ENCODE data around the gene BGN. TPM values are rescaled to one million over a fixed set of nuclear protein-coding genes. Genes with fewer than 3 reads are reported as not detected.

The BGN gene
- total and polyA plus RNA-seq, 10 of the 15 experiments (the other 5 are each of a cell fraction or from before 2014, with no cell fraction given), result 0.06 to 0.18 (median 0.12) TPM; not detected in 7

DNA sequence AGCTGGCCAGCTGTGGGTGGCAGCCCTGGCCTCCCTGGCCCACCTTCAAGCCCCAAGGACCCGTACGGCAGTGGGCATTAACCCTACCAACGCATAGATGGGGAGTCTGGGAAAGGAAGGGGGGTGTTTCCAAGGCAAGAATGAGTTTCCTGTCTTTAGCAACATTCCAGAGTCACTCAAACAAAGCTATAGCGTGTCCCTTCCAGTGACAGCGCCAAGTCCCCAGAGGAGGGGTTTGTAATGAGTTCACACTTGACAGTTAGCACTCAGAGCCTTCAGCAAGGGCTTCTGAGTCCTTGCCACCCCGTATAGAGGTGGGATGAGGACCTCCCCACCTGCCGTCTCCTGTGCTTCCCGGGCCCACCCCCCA lies 1.8 kb downstream of the BGN start:
- Histone ChIP-seq H3K27me3 (replicated peaks in 1 of 2; ENCODE audit: control insufficient read depth in 2 of 2, insufficient read depth in 2 of 2, low read length in 1 of 2) (no peaks in the 10 kb centered on the region), H3K27ac (ENCODE audit: control insufficient read depth, insufficient read depth) (no peak overlapping the region), H3K36me3 (ENCODE audit: control insufficient read depth in 2 of 2, insufficient read depth in 2 of 2, low read length in 1 of 2) (no peaks in the 10 kb centered on the region), H4K20me1 (ENCODE audit: control insufficient read depth, insufficient read depth) (no peaks in the 10 kb centered on the region), H3K9ac (ENCODE audit: control insufficient read depth, insufficient read depth, low read length) (no peak overlapping the region), H3K9me3 (replicated peaks; ENCODE audit: control insufficient read depth, insufficient read depth, low read length) (no peaks in the 10 kb centered on the region; the same call in 2 of the 3 replicates), H3K4me1 (ENCODE audit: control insufficient read depth, insufficient read depth, low read length) (no peaks in the 10 kb centered on the region), H2AFZ (ENCODE audit: control insufficient read depth, low read depth, low read length) (no peak overlapping the region), H3K4me3 (no peak overlapping the region), H3K4me2 (ENCODE audit: control insufficient read depth, insufficient read depth) (no peak overlapping the region), H3K79me2 (ENCODE audit: control insufficient read depth, insufficient read depth, low read length) (no peaks in the 10 kb centered on the region)
- ATAC-seq (no peak), DNase-seq (ENCODE audit: low read depth, low spot score) (no peak), FAIRE-seq (no peak)
- POLR2A ChIA-PET, result no interaction called here
- intact Hi-C loops (cut with micrococcal nuclease; ENCODE audit: unreplicated experiment) (no loop called here), in situ Hi-C loops (cut with MboI) (no loop called here)
- SMC1A ChIA-PET (ENCODE audit: uncharacterized antibody, unreplicated experiment), result no interaction called here
- RAD21 ChIA-PET (ENCODE audit: unreplicated experiment), result no interaction called here
- CTCF ChIA-PET, result no interaction called here
- TF ChIP-seq BMI1 (IDR thresholded peaks at IDR 0.05; ENCODE audit: borderline replicate concordance), result no peak
- 21% methylated on average over 8 of the region's 8 CpGs for WGBS (ENCODE audit: insufficient coverage, insufficient replicate concordance, low lambda C conversion rate, missing lambda C conversion rate)
- no TSS peak for BruUV-seq (replicated peaks)

DNA sequence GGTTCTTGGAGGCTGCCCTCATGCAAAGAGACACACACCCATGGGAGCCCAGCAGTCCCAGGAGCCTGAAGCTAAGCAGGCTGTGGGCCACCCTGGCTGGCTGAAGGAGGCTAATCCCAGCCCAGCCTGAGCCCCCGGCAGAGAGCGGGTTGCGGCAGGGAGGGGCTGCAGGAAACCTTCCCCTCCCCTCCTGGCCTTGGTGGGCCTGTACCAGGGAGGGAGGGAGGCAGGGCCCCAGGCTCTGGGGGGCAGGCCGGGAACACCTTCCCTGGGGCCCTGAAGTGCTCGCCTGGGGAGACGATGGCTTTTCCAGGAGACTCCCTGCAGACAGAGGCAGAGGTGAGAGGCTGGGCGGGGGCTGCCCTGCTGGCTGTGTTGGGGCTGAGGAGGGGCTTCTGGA lies 3.7 kb downstream of the BGN start:
- intact Hi-C loops (cut with micrococcal nuclease; ENCODE audit: unreplicated experiment) (no loop called here), in situ Hi-C loops (cut with MboI) (no loop called here)
- no peak for FAIRE-seq
- H2AFZ ChIP-seq (ENCODE audit: control insufficient read depth, low read depth, low read length), result no peak overlapping the region
- H3K27me3 ChIP-seq (replicated peaks in 1 of 2; ENCODE audit: control insufficient read depth in 2 of 2, insufficient read depth in 2 of 2, low read length in 1 of 2), result no peaks in the 10 kb centered on the region
- ChIA-PET RAD21 (ENCODE audit: unreplicated experiment) (no interaction called here), POLR2A (no interaction called here), SMC1A (ENCODE audit: uncharacterized antibody, unreplicated experiment) (no interaction called here), CTCF (no interaction called here)
- H3K4me1 ChIP-seq (ENCODE audit: control insufficient read depth, insufficient read depth, low read length), result no peaks in the 10 kb centered on the region
- H3K36me3 ChIP-seq (ENCODE audit: control insufficient read depth in 2 of 2, insufficient read depth in 2 of 2, low read length in 1 of 2), result no peaks in the 10 kb centered on the region
- H4K20me1 ChIP-seq (ENCODE audit: control insufficient read depth, insufficient read depth), result no peaks in the 10 kb centered on the region
- no peak overlapping the region for H3K4me2 ChIP-seq (ENCODE audit: control insufficient read depth, insufficient read depth)
- no peak for ATAC-seq
- 69% methylated on average over 7 of the region's 7 CpGs for WGBS (ENCODE audit: insufficient coverage, insufficient replicate concordance, low lambda C conversion rate, missing lambda C conversion rate)
- no peak overlapping the region for H3K27ac ChIP-seq (ENCODE audit: control insufficient read depth, insufficient read depth)
- H3K9ac ChIP-seq (ENCODE audit: control insufficient read depth, insufficient read depth, low read length), result no peak overlapping the region
- no peak for TF ChIP-seq CHD1 (IDR thresholded peaks at IDR 0.05; ENCODE audit: low read depth, low read length)
- TF ChIP-seq, protein P1, sequence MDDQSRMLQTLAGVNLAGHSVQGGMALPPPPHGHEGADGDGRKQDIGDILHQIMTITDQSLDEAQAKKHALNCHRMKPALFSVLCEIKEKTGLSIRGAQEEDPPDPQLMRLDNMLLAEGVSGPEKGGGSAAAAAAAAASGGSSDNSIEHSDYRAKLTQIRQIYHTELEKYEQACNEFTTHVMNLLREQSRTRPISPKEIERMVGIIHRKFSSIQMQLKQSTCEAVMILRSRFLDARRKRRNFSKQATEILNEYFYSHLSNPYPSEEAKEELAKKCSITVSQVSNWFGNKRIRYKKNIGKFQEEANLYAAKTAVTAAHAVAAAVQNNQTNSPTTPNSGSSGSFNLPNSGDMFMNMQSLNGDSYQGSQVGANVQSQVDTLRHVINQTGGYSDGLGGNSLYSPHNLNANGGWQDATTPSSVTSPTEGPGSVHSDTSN (IDR thresholded peaks at IDR 0.05; ENCODE audit: insufficient replicate concordance, low read depth, low read length), result no peak
- TF ChIP-seq RUNX3 (IDR thresholded peaks at IDR 0.05; ENCODE audit: low read length), result no peak
- TF ChIP-seq MTA3 (IDR thresholded peaks at IDR 0.05; ENCODE audit: borderline replicate concordance, low read length), result no peak
- no peak for TF ChIP-seq ZNF384 (IDR thresholded peaks at IDR 0.05; ENCODE audit: borderline replicate concordance, low read depth, low read length)
- no peak for TF ChIP-seq RB1 (IDR thresholded peaks at IDR 0.05; ENCODE audit: borderline replicate concordance)
- H3K79me2 ChIP-seq (ENCODE audit: control insufficient read depth, insufficient read depth, low read length), result no peaks in the 10 kb centered on the region
- DNase-seq (ENCODE audit: low read depth, low spot score), result no peak
- H3K4me3 ChIP-seq, result no peak overlapping the region
- BruUV-seq (replicated peaks), result no TSS peak
- no peaks in the 10 kb centered on the region; the same call in 2 of the 3 replicates for H3K9me3 ChIP-seq (replicated peaks; ENCODE audit: control insufficient read depth, insufficient read depth, low read length)

All from GM12878 (cell line).